GM12878 (cell line): ENCODE measurements around the gene IL22RA2. TPM values are rescaled to one million over a fixed set of nuclear protein-coding genes. Genes with fewer than 3 reads are reported as not detected.

ENCODE experiments used
- ATAC-seq: fragments of 200-7000 bp; cut with Tn5 transposase; 3 replicates; pipeline ENCODE4 v1.9.1; 2020; ENCODE audit warnings: mild to moderate bottlenecking, moderate library complexity
- BruUV-seq: library from RNA; stranded (reverse); fragments of 400-500 nt; replicated peaks from 2 replicates; lab custom pipeline; 2021; lab: Mats Ljungman, UMichigan
- CTCF ChIA-PET: fragments of 300-600 bp; sonication (Branson Sonifier 250); formaldehyde crosslinking; extraction: SDS; loops from one replicate; lab custom pipeline; 2021; ENCODE audit warnings: inconsistent platforms; lab: Yijun Ruan, JAX
- POLR2A ChIA-PET: fragments of 350-600 bp; formaldehyde crosslinking; extraction: SDS; loops from one replicate; lab custom pipeline; 2021; ENCODE audit warnings: inconsistent platforms; lab: Charles Lee
- RAD21 ChIA-PET: fragments of 300-600 bp; sonication (Branson Sonifier 250); formaldehyde crosslinking; loops from one replicate; lab custom pipeline; 2023; ENCODE audit warnings: antibody characterized with exemption; ENCODE audit not compliant: unreplicated experiment; lab: Charles Lee
- SMC1A ChIA-PET: fragments of 300-600 bp; sonication (Branson Sonifier 250); formaldehyde crosslinking; loops from one replicate; lab custom pipeline; 2023; ENCODE audit not compliant: unreplicated experiment, uncharacterized antibody; lab: Charles Lee
- DNase-seq: peaks from one replicate; pipeline ENCODE4 v3.0.0-alpha.2; 2011; ENCODE audit warnings: low read depth, low spot score
- FAIRE-seq: peaks from 3 replicates; lab custom pipeline; 2011; peaks lifted over from hg19 to GRCh38; lab: Jason Lieb, UNC
- H2AFZ ChIP-seq: 2 replicates; pipeline ENCODE4 v1.6.0; 2011; ENCODE audit warnings: low read depth, low read length, control low read depth; ENCODE audit not compliant: control insufficient read depth
- H3K27ac ChIP-seq: 2 replicates; pipeline ENCODE4 v1.5.1; 2011; ENCODE audit warnings: control low read depth; ENCODE audit not compliant: control insufficient read depth, insufficient read depth
- H3K27me3 ChIP-seq, 2 experiments: replicated peaks in 1 of 2; 2 replicates each; pipeline versions ENCODE4 v1.6.0 to v1.6.1; 2011; ENCODE audit warnings: low read length in 1 of 2; ENCODE audit not compliant: control insufficient read depth in 2 of 2, insufficient read depth in 2 of 2
- H3K36me3 ChIP-seq, 2 experiments: 2 replicates each; pipeline ENCODE4 v1.5.1; 2011; ENCODE audit warnings: low read length in 1 of 2; ENCODE audit not compliant: control insufficient read depth in 2 of 2, insufficient read depth in 2 of 2
- H3K4me1 ChIP-seq: 2 replicates; pipeline ENCODE4 v1.6.1; 2011; ENCODE audit warnings: mild to moderate bottlenecking, low read length, moderate library complexity, mixed read lengths; ENCODE audit not compliant: control insufficient read depth, insufficient read depth
- H3K4me2 ChIP-seq: 2 replicates; pipeline ENCODE4 v1.6.0; 2011; ENCODE audit warnings: control low read depth; ENCODE audit not compliant: control insufficient read depth, insufficient read depth
- H3K4me3 ChIP-seq: fragments of 200-600 bp; sonication (generic); 2 replicates; pipeline ENCODE4 v1.5.1; 2016
- H3K79me2 ChIP-seq: 2 replicates; pipeline ENCODE4 v1.6.0; 2011; ENCODE audit warnings: low read length; ENCODE audit not compliant: control insufficient read depth, insufficient read depth
- H3K9ac ChIP-seq: 2 replicates; pipeline ENCODE4 v1.8.0; 2011; ENCODE audit warnings: low read length, control low read depth, mixed read lengths; ENCODE audit not compliant: control insufficient read depth, insufficient read depth
- H3K9me3 ChIP-seq: replicated peaks from 3 replicates; pipeline ENCODE4 v1.5.1; 2011; ENCODE audit warnings: mild to moderate bottlenecking, low read length; ENCODE audit not compliant: control insufficient read depth, insufficient read depth
- H4K20me1 ChIP-seq: 2 replicates; pipeline ENCODE4 v1.6.0; 2011; ENCODE audit not compliant: control insufficient read depth, insufficient read depth
- EGR1 ChIP-seq, 2 experiments: IDR thresholded peaks; 1 replicate in 1 of 2; 2 replicates in 1 of 2; pipeline ENCODE4 v1.6.1; 2011 to 2012; ENCODE audit warnings: low read depth in 2 of 2, low read length in 2 of 2, borderline replicate concordance in 1 of 2, mild to moderate bottlenecking in 1 of 2, moderate library complexity in 1 of 2
- ELK1 ChIP-seq: IDR thresholded peaks from 2 replicates; pipeline ENCODE4 v1.6.1; 2012; ENCODE audit warnings: low read depth, low read length, improper control_type of control experiment
- RAD21 ChIP-seq: IDR thresholded peaks from 2 replicates; pipeline ENCODE4 v1.6.1; 2011; ENCODE audit warnings: mild to moderate bottlenecking, low read depth, low read length, moderate library complexity; ENCODE audit not compliant: insufficient read depth
- RUNX3 ChIP-seq: IDR thresholded peaks from 2 replicates; pipeline ENCODE4 v1.6.1; 2012; ENCODE audit warnings: low read length, inconsistent platforms
- TBL1XR1 ChIP-seq: IDR thresholded peaks from 2 replicates; pipeline ENCODE4 v1.6.1; 2012; ENCODE audit warnings: low read depth, low read length, improper control_type of control experiment
- TCF12 ChIP-seq: IDR thresholded peaks from 2 replicates; pipeline ENCODE4 v1.6.1; 2011; ENCODE audit warnings: low read depth, mild to moderate bottlenecking, low read length
- TCF3 ChIP-seq: IDR thresholded peaks from 2 replicates; pipeline ENCODE4 v1.6.1; 2012; ENCODE audit warnings: low read depth, mild to moderate bottlenecking, low read length, borderline replicate concordance; ENCODE audit not compliant: insufficient read depth
- ZNF274 ChIP-seq: IDR thresholded peaks from one replicate; pipeline ENCODE4 v1.8.0; 2011; ENCODE audit not compliant: insufficient read length, insufficient read depth
- WGBS: methylation state at CpG from one replicate; pipeline ENCODE4 v1.1.6; 2016; ENCODE audit warnings: low lambda C conversion rate; ENCODE audit not compliant: insufficient replicate concordance, insufficient coverage; ENCODE audit errors: missing lambda C conversion rate; 5-methylcytosine and 5-hydroxymethylcytosine counted together
- in situ Hi-C: fragments of 300-500 bp; cut with MboI; formaldehyde crosslinking; loops from 9 replicates; pipeline ENCODE4 v1.14.3; 2018; ENCODE audit warnings: mixed read lengths
- intact Hi-C: fragments of 100-400 bp; cut with micrococcal nuclease; formaldehyde crosslinking; loops from one replicate; pipeline ENCODE4 v1.14.2; 2022; ENCODE audit not compliant: unreplicated experiment
- polyA plus RNA-seq, 11 experiments: library from polyadenylated mRNA; depleted of rRNA in 4 of 11; unstranded in 6 of 11; stranded (reverse) in 5 of 11; fragments of >200 nt; fragmentation: Nextera tagmentation in 4 of 11; fragmentation: Illumina TruSeq in 1 of 11; extraction: Ambion mirVana in 4 of 11; extraction: Trizol in 1 of 11; gene quantifications; 1 replicate in 1 of 11; 2 replicates in 10 of 11; pipeline versions ENCODE4 v1.2.1 to v1.2.3, GENCODE V29; 2011 to 2016; ENCODE audit warnings: inconsistent platforms in 2 of 11, missing spikeins in 2 of 11, low read depth in 1 of 11
- total RNA-seq, 4 experiments: library from RNA; depleted of rRNA in 3 of 4; stranded (reverse); fragments of >200 nt in 3 of 4; fragmentation: Illumina TruSeq in 1 of 4; extraction: Trizol in 1 of 4; gene quantifications; 2 replicates each; pipeline versions ENCODE4 v1.2.1 to v1.2.3, GENCODE V29; 2013 to 2021
- TF ChIP-seq, protein P1 (sequence below): fragments of 450-650 bp; formaldehyde crosslinking; IDR thresholded peaks from 2 replicates; pipeline ENCODE4 v1.5.0; 2022; ENCODE audit warnings: mild to moderate bottlenecking, missing genetic modification characterization
- TF ChIP-seq, protein P2 (sequence below): IDR thresholded peaks from 2 replicates; pipeline ENCODE4 v1.6.1; 2011; ENCODE audit warnings: borderline replicate concordance, low read depth, mild to moderate bottlenecking, moderate library complexity, low read length; ENCODE audit not compliant: insufficient read depth, poor library complexity, severe bottlenecking
- TF ChIP-seq, protein P3 (sequence below): fragments of 450-650 bp; IDR thresholded peaks from 2 replicates; pipeline ENCODE4 v1.6.1; 2016; ENCODE audit warnings: mild to moderate bottlenecking
- TF ChIP-seq, protein P4 (sequence below): fragments of 450-650 bp; IDR thresholded peaks from 2 replicates; pipeline ENCODE4 v1.6.1; 2018; ENCODE audit warnings: mild to moderate bottlenecking, low read depth, moderate library complexity; ENCODE audit not compliant: partially characterized antibody

Gene IL22RA2
- total and polyA plus RNA-seq, 10 of the 15 experiments (the other 5 are each of a cell fraction or from before 2014, with no cell fraction given): 0.05 to 0.22 (median 0.09) TPM; not detected in 3

GRCh38 chr6:137150072-137150471 lies 23.4 kb downstream of the IL22RA2 start:
- POLR2A ChIA-PET: interaction anchor here (0.6 kb wide), 3 partner anchors 28 to 473 kb away, joined by 3 to 6 read pairs (median 5); no protein-coding TSS in a partner anchor
- H3K27me3 ChIP-seq: no peaks in the 10 kb centered on the region
- ATAC-seq (no peak), FAIRE-seq (no peak), DNase-seq (no peak)
- SMC1A ChIA-PET: interaction anchor here (0.6 to 1.9 kb wide), 6 partner anchors 8 to 29 kb away, joined by 3 to 6 read pairs (median 4); no protein-coding TSS in a partner anchor
- no peak overlapping the region for H3K9ac ChIP-seq
- H3K9me3 ChIP-seq: no peaks in the 10 kb centered on the region; the same call in none of the 3 replicates
- no TSS peak for BruUV-seq
- RAD21 ChIA-PET: interaction anchor here (0.6 to 1.1 kb wide), 7 partner anchors 12 to 97 kb away, joined by 3 to 4 read pairs (median 3); no protein-coding TSS in a partner anchor
- WGBS: 63% methylated on average over 3 of the region's 3 CpGs
- H3K4me1 ChIP-seq: no peaks in the 10 kb centered on the region
- no peaks in the 10 kb centered on the region for H3K36me3 ChIP-seq
- no peak for TF ChIP-seq ELK1
- peak in 1 of 2 experiments; percentile 10; a peak in 1 of 3 replicates for TF ChIP-seq EGR1 (IDR thresholded peaks at IDR 0.05; ENCODE audit: borderline replicate concordance in 1 of 2, low read depth in 2 of 2, low read length in 2 of 2)
- TF ChIP-seq, protein P1, sequence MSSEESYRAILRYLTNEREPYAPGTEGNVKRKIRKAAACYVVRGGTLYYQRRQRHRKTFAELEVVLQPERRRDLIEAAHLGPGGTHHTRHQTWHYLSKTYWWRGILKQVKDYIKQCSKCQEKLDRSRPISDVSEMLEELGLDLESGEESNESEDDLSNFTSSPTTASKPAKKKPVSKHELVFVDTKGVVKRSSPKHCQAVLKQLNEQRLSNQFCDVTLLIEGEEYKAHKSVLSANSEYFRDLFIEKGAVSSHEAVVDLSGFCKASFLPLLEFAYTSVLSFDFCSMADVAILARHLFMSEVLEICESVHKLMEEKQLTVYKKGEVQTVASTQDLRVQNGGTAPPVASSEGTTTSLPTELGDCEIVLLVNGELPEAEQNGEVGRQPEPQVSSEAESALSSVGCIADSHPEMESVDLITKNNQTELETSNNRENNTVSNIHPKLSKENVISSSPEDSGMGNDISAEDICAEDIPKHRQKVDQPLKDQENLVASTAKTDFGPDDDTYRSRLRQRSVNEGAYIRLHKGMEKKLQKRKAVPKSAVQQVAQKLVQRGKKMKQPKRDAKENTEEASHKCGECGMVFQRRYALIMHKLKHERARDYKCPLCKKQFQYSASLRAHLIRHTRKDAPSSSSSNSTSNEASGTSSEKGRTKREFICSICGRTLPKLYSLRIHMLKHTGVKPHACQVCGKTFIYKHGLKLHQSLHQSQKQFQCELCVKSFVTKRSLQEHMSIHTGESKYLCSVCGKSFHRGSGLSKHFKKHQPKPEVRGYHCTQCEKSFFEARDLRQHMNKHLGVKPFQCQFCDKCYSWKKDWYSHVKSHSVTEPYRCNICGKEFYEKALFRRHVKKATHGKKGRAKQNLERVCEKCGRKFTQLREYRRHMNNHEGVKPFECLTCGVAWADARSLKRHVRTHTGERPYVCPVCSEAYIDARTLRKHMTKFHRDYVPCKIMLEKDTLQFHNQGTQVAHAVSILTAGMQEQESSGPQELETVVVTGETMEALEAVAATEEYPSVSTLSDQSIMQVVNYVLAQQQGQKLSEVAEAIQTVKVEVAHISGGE: no peak
- TF ChIP-seq, protein P2, sequence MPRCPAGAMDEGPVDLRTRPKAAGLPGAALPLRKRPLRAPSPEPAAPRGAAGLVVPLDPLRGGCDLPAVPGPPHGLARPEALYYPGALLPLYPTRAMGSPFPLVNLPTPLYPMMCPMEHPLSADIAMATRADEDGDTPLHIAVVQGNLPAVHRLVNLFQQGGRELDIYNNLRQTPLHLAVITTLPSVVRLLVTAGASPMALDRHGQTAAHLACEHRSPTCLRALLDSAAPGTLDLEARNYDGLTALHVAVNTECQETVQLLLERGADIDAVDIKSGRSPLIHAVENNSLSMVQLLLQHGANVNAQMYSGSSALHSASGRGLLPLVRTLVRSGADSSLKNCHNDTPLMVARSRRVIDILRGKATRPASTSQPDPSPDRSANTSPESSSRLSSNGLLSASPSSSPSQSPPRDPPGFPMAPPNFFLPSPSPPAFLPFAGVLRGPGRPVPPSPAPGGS: no peak
- TF ChIP-seq, protein P3, sequence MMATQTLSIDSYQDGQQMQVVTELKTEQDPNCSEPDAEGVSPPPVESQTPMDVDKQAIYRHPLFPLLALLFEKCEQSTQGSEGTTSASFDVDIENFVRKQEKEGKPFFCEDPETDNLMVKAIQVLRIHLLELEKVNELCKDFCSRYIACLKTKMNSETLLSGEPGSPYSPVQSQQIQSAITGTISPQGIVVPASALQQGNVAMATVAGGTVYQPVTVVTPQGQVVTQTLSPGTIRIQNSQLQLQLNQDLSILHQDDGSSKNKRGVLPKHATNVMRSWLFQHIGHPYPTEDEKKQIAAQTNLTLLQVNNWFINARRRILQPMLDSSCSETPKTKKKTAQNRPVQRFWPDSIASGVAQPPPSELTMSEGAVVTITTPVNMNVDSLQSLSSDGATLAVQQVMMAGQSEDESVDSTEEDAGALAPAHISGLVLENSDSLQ: no peak
- no peak for TF ChIP-seq TBL1XR1
- no peak for TF ChIP-seq TCF3
- TF ChIP-seq, protein P4, sequence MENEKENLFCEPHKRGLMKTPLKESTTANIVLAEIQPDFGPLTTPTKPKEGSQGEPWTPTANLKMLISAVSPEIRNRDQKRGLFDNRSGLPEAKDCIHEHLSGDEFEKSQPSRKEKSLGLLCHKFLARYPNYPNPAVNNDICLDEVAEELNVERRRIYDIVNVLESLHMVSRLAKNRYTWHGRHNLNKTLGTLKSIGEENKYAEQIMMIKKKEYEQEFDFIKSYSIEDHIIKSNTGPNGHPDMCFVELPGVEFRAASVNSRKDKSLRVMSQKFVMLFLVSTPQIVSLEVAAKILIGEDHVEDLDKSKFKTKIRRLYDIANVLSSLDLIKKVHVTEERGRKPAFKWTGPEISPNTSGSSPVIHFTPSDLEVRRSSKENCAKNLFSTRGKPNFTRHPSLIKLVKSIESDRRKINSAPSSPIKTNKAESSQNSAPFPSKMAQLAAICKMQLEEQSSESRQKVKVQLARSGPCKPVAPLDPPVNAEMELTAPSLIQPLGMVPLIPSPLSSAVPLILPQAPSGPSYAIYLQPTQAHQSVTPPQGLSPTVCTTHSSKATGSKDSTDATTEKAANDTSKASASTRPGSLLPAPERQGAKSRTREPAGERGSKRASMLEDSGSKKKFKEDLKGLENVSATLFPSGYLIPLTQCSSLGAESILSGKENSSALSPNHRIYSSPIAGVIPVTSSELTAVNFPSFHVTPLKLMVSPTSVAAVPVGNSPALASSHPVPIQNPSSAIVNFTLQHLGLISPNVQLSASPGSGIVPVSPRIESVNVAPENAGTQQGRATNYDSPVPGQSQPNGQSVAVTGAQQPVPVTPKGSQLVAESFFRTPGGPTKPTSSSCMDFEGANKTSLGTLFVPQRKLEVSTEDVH: no peak
- TF ChIP-seq ZNF274: no peak
- TF ChIP-seq RAD21: peak; percentile 7; the same call in 1 of the 2 replicates
- peak; percentile 57; the same call in 1 of the 2 replicates for TF ChIP-seq TCF12
- TF ChIP-seq RUNX3: peak; percentile 50
- CTCF ChIA-PET: interaction anchor here (1.1 to 1.5 kb wide), 2 partner anchors 12 to 30 kb away, joined by 4 to 5 read pairs; no protein-coding TSS in a partner anchor
- no peak overlapping the region for H3K27ac ChIP-seq
- in situ Hi-C loops: no loop called here
- H3K4me2 ChIP-seq: no peak overlapping the region
- no peak overlapping the region for H3K4me3 ChIP-seq
- no peak overlapping the region for H2AFZ ChIP-seq
- intact Hi-C loops: no loop called here
- H3K79me2 ChIP-seq: no peaks in the 10 kb centered on the region
- H4K20me1 ChIP-seq: no peaks in the 10 kb centered on the region
